Upper lobe of left lung (tissue), 6 donors: ENCODE data around the gene E2F7. TPM values are rescaled to one million over a fixed set of nuclear protein-coding genes. Genes with fewer than 3 reads are reported as not detected.

Experiments
- ATAC-seq, 2 donors: fragments of 200-7000 bp; cut with Tn5 transposase; one replicate each; pipeline ENCODE4 v1.9.1; 2022; ENCODE audit warnings: mild to moderate bottlenecking in 2 of 2, moderate library complexity in 2 of 2; ENCODE audit not compliant: low FRiP score in 2 of 2
- DNase-seq, 2 donors: peaks; one replicate each; pipeline ENCODE4 v3.0.0-alpha.2; 2019 to 2020
- H3K27ac ChIP-seq, 4 donors: fragments of 200-600 bp; sonication (generic); one replicate each; pipeline ENCODE4 v1.5.1; 2016 to 2019
- H3K27me3 ChIP-seq, 4 donors: fragments of 200-600 bp; sonication (generic); one replicate each; pipeline ENCODE4 v1.5.1; 2017 to 2019
- H3K36me3 ChIP-seq, 4 donors: fragments of 200-600 bp; sonication (generic); one replicate each; pipeline ENCODE4 v1.5.1; 2016 to 2019
- H3K4me1 ChIP-seq, 4 donors: fragments of 200-600 bp; sonication (generic); one replicate each; pipeline ENCODE4 v1.5.1; 2018 to 2019
- H3K4me3 ChIP-seq, 4 donors: fragments of 200-600 bp; sonication (generic); one replicate each; pipeline ENCODE4 v1.5.1; 2017 to 2019; ENCODE audit warnings: mild to moderate bottlenecking in 2 of 4, moderate library complexity in 1 of 4
- H3K9me3 ChIP-seq, 4 donors: fragments of 200-600 bp; sonication (generic); one replicate each; pipeline ENCODE4 v1.5.1; 2018 to 2019
- CTCF ChIP-seq, 6 experiments: fragments of 450-650 bp in 4 of 6; fragments of 200-600 bp in 2 of 6; sonication (generic) in 2 of 6; IDR thresholded peaks; one replicate each; pipeline ENCODE4 v1.5.1; 2016 to 2019; ENCODE audit warnings: antibody characterized with exemption in 6 of 6
- EP300 ChIP-seq, 4 donors: sonication (generic); formaldehyde crosslinking; IDR thresholded peaks; one replicate each; pipeline ENCODE4 v1.5.1; 2017; ENCODE audit warnings: antibody characterized with exemption in 4 of 4, control low read depth in 2 of 4
- POLR2A ChIP-seq, 4 donors: fragments of 450-650 bp; IDR thresholded peaks; one replicate each; pipeline ENCODE4 v1.5.1; 2016 to 2017; ENCODE audit warnings: antibody characterized with exemption in 4 of 4, mild to moderate bottlenecking in 2 of 4
- POLR2AphosphoS5 ChIP-seq, 2 donors: sonication (generic); formaldehyde crosslinking; IDR thresholded peaks; one replicate each; pipeline ENCODE4 v1.5.1; 2017; ENCODE audit warnings: antibody characterized with exemption in 2 of 2
- WGBS, 2 donors: methylation state at CpG; one replicate each; pipeline ENCODE4 v1.1.5; 2017 to 2018; 5-methylcytosine and 5-hydroxymethylcytosine counted together
- total RNA-seq, 6 donors: library from RNA; depleted of rRNA in 4 of 6; stranded (reverse); fragments of >200 nt in 4 of 6; gene quantifications; one replicate each; pipeline versions ENCODE4 v1.1.0 to v1.2.1, GENCODE V29; 2016 to 2021
- donor health status: DM: no; HTN: no; CAD: no; lungs with moderate emphysema.
- donor health status: DM: no; HTN: yes; CAD: no; lungs with severe emphysema.

E2F7 gene
- total RNA-seq, 6 donors from 2014 or later = 0.54 to 1.5 (median 1.1) TPM; not detected in 2

DNA sequence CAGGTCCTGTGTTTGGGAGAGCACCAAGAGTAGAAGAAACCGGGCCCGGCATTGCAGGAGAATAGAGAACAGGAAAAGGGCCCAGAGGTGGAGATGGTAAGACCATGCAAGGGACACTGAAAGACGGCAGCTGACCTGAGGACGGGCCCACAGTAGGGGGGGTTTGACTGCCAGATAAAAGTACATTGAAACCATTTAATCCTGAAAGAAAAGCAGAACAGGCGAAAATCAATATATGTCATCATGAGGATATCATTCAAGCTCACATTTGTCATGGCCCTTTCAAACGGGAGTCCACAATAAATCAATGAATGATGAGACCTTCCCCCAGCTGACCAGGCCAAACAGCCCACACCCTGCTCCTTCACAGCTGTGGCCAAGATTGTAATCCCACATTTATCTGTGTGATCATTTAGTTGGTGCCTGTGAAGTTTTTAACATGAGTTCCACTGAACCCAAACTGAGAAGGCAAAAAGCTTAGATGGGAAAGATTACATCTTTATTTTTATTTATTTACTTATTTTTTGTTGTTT is 39.5 kb downstream of the E2F7 start:
- H3K27me3 ChIP-seq = no peaks in the 10 kb centered on the region
- H3K9me3 ChIP-seq = no peaks in the 10 kb centered on the region
- no peak overlapping the region for H3K27ac ChIP-seq
- ATAC-seq (no peak), DNase-seq (no peak)
- WGBS, 2 donors = 88 to 92% methylated on average over 6 of the region's 6 CpGs
- H3K4me1 ChIP-seq = no peaks in the 10 kb centered on the region
- no peaks in the 10 kb centered on the region for H3K36me3 ChIP-seq
- no peak overlapping the region for H3K4me3 ChIP-seq
- TF ChIP-seq POLR2AphosphoS5 (IDR thresholded peaks at IDR 0.05) (no peak), POLR2A (IDR thresholded peaks at IDR 0.05) (no peak), EP300 (IDR thresholded peaks at IDR 0.05) (no peak), CTCF (IDR thresholded peaks at IDR 0.05) (no peak)

DNA sequence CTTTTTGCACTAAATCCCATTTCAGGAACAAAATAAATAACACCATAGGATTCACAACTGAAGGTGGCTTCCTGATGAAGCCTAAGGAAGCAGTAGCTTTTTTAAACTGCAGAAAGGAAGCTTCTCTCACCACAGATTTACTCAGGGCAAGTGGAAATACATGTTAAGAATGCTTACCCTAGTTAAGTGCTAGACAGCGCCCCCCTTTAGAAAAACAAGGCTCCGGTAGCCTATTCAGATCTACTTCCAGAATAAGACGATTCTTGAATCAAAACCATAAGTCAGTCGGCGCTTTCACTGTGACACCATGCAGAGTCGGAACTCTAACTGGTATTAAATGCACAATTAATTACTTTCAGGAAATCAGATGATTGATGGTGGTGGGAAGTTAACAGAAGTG is 41.9 kb downstream of the E2F7 start:
- H3K36me3 ChIP-seq = no peaks in the 10 kb centered on the region
- no peak overlapping the region for H3K4me3 ChIP-seq
- no peaks in the 10 kb centered on the region for H3K9me3 ChIP-seq
- H3K27ac ChIP-seq = no peak overlapping the region
- no peaks in the 10 kb centered on the region for H3K27me3 ChIP-seq
- no peak for DNase-seq
- ATAC-seq = no peak
- 57 to 67% methylated on average over 6 of the region's 6 CpGs for whole genome bisulfite sequencing, 2 donors
- no peaks in the 10 kb centered on the region for H3K4me1 ChIP-seq
- TF ChIP-seq POLR2A (IDR thresholded peaks at IDR 0.05) = no peak
- no peak for TF ChIP-seq POLR2AphosphoS5 (IDR thresholded peaks at IDR 0.05)
- TF ChIP-seq EP300 (IDR thresholded peaks at IDR 0.05) = no peak
- no peak for TF ChIP-seq CTCF (IDR thresholded peaks at IDR 0.05)

DNA sequence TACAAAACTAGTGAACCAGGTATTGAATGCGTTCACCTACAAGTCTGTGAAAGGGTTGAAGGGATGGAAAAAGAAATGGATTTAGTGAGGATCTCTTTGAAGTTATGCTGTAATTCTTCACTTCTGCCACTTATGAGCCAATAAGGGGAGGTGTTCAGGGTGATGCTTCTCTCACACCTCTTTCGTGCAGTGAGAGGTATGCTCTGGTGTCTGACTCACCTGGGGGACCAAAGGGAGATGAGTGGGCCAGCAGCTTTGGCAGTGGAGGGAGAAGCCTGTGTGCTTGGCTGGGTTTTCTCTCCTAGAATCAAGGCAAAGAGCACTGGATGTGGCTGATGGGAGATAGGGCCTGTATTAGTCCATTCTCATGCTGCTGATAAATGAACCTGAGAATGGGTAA is 45.4 kb downstream of the E2F7 start:
- H3K27me3 ChIP-seq = no peaks in the 10 kb centered on the region
- no peak for ATAC-seq
- WGBS, 2 donors = 95 to 98% methylated on average over 2 of the region's 2 CpGs
- TF ChIP-seq EP300 (IDR thresholded peaks at IDR 0.05) (no peak), POLR2AphosphoS5 (IDR thresholded peaks at IDR 0.05) (no peak), POLR2A (IDR thresholded peaks at IDR 0.05) (no peak), CTCF (IDR thresholded peaks at IDR 0.05) (no peak)
- no peaks in the 10 kb centered on the region for H3K36me3 ChIP-seq
- H3K4me1 ChIP-seq = no peaks in the 10 kb centered on the region
- no peak overlapping the region for H3K4me3 ChIP-seq
- no peak for DNase-seq
- H3K27ac ChIP-seq = no peak overlapping the region
- H3K9me3 ChIP-seq = no peaks in the 10 kb centered on the region

DNA sequence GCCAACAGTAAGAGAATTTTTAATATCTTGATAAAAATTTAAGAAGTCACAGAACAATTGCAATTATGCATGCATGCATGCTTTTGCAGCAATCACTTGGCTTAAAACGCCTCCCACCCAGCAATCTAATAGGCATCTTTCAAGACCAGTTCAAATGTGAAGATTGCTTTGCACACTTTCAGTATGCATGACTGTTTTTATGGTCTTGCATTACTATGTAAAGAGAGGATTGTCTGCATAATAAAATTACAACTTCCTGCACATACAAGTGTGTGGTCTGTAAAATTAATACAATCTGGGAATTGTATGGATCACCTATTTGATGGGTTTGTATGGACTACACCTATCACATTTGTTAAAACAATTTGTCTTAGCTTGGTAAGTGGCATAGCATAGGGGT is 48.8 kb downstream of the E2F7 start:
- Histone ChIP-seq H3K4me1 (no peaks in the 10 kb centered on the region), H3K9me3 (no peaks in the 10 kb centered on the region), H3K27me3 (no peaks in the 10 kb centered on the region), H3K27ac (no peak overlapping the region), H3K36me3 (no peaks in the 10 kb centered on the region), H3K4me3 (no peak overlapping the region)
- 80 to 95% methylated on average over 1 of the region's 1 CpG for WGBS, 2 donors
- TF ChIP-seq CTCF (IDR thresholded peaks at IDR 0.05) = no peak
- no peak for TF ChIP-seq POLR2A (IDR thresholded peaks at IDR 0.05)
- no peak for TF ChIP-seq EP300 (IDR thresholded peaks at IDR 0.05)
- TF ChIP-seq POLR2AphosphoS5 (IDR thresholded peaks at IDR 0.05) = no peak
- no peak for DNase-seq
- ATAC-seq = no peak

DNA sequence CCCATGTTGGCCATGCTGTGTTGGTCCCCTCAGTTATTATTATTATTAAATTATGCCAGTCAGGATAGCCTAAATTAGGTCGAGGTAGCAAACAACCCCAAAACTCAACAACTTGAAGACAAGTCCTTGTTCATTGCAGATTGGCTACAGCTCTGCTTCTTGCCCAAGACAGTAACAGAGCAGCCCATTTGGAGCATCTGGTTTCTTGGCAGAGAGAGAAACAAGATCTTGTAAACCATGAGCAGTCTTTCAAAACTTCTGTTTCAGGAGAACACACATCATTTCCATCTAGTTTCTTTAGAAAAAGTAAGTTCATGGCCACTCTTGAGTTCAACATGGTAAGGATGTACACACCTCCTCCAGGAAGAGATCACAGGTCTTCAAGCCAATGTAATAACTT is 52.3 kb downstream of the E2F7 start:
- no peaks in the 10 kb centered on the region for H3K36me3 ChIP-seq
- 53 to 56% methylated on average over 1 of the region's 1 CpG for WGBS, 2 donors
- no peaks in the 10 kb centered on the region for H3K9me3 ChIP-seq
- no peak overlapping the region for H3K27ac ChIP-seq
- H3K4me1 ChIP-seq = peaks cover 0 to 3% (median 0%) of the 10 kb centered on the region in 4 donors
- DNase-seq (no peak), ATAC-seq (no peak)
- no peaks in the 10 kb centered on the region for H3K27me3 ChIP-seq
- TF ChIP-seq EP300 (IDR thresholded peaks at IDR 0.05) (no peak), CTCF (IDR thresholded peaks at IDR 0.05) (no peak), POLR2A (IDR thresholded peaks at IDR 0.05) (no peak), POLR2AphosphoS5 (IDR thresholded peaks at IDR 0.05) (no peak)
- H3K4me3 ChIP-seq = no peak overlapping the region
